ENCODE measurements around the gene SCN2B.

DNA sequence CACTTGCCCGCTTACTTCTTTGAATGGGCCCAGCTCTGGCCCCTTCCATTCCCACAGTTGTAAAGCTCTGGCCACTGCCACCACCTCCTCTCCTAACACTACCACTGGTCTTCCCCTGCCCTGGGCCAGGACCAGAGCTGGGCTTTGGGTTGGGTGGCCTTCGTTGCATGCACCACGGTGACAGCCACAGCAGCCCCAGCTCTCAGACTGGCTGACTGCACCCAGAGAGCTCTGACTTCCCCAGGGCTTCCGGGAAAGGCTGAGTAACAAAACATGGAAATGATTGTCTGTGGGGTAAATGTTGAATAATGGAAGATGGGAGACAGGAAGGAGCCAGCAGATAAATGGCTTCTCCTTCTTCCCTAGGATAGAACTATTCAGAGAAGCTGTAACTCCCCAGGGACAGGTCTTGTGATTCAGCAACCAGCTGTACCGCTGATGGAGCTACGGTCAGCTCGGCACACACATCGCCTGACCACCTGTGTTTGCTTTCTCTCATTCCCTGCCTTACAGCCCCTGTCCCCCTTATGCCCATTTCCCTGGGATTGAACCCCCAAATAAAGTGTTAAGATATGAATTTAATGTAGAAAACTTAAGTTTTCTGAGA is 51.4 kb downstream of the SCN2B start:
- TF ChIP-seq, protein P1, sequence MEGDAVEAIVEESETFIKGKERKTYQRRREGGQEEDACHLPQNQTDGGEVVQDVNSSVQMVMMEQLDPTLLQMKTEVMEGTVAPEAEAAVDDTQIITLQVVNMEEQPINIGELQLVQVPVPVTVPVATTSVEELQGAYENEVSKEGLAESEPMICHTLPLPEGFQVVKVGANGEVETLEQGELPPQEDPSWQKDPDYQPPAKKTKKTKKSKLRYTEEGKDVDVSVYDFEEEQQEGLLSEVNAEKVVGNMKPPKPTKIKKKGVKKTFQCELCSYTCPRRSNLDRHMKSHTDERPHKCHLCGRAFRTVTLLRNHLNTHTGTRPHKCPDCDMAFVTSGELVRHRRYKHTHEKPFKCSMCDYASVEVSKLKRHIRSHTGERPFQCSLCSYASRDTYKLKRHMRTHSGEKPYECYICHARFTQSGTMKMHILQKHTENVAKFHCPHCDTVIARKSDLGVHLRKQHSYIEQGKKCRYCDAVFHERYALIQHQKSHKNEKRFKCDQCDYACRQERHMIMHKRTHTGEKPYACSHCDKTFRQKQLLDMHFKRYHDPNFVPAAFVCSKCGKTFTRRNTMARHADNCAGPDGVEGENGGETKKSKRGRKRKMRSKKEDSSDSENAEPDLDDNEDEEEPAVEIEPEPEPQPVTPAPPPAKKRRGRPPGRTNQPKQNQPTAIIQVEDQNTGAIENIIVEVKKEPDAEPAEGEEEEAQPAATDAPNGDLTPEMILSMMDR (conservative IDR thresholded peaks at IDR 0.05; ENCODE audit: low read length), result no peak
- no peak for TF ChIP-seq EZH2phosphoT487 (IDR thresholded peaks at IDR 0.05; ENCODE audit: borderline replicate concordance, low read depth, low read length)
